Putamen (tissue), 1 donor: ENCODE data around the gene TPM1.
"Not testable (repeated sequence)": the region's sequence is repeated elsewhere in the genome, so short reads cannot be mapped to it uniquely, and the experiment has no call there.

Source experiments
- DNase-seq: peaks from one replicate; pipeline ENCODE4 v3.0.0-alpha.2; 2016; ENCODE audit warnings: low spot score

TPM1 gene

GRCh38 chr15:63041974-63042876, at the start of gene TPM1:
Gene TPM1 (plus strand): TSS chr15:63042747. CDS start chr15:63042830, 83 bp downstream.
- DNase-seq = peak; percentile 30

- no peak for DNase-seq
Observed at GRCh38 chr15:62993066-62993465, 49.5 kb upstream of the TPM1 start.

GRCh38 chr15:62993632-62994031, 48.9 kb upstream of the TPM1 start:
- DNase-seq = not testable (repeated sequence)

- no peak for DNase-seq
Observed at GRCh38 chr15:62994439-62994838, 48.1 kb upstream of the TPM1 start.

GRCh38 chr15:62994975-62995681, 47.4 kb upstream of the TPM1 start:
- no peak for DNase-seq

- DNase-seq = no peak
Observed at GRCh38 chr15:62997441-62997840, 45.1 kb upstream of the TPM1 start.

- no peak for DNase-seq
Observed at GRCh38 chr15:62998262-62998890, 44.2 kb upstream of the TPM1 start.

GRCh38 chr15:62999178-62999577, 43.4 kb upstream of the TPM1 start:
- DNase-seq = no peak

GRCh38 chr15:62999923-63000561, 42.5 kb upstream of the TPM1 start:
- DNase-seq = no peak

GRCh38 chr15:63000706-63001105, 41.8 kb upstream of the TPM1 start:
- no peak for DNase-seq

- DNase-seq = no peak
Observed at GRCh38 chr15:63004211-63004610, 38.3 kb upstream of the TPM1 start.

- no peak for DNase-seq
Observed at GRCh38 chr15:63006032-63006878, 36.3 kb upstream of the TPM1 start.

GRCh38 chr15:63008333-63009049, 34.1 kb upstream of the TPM1 start:
- no peak for DNase-seq

GRCh38 chr15:63010386-63010785, 32.2 kb upstream of the TPM1 start:
- DNase-seq = no peak

GRCh38 chr15:63010920-63011693, 31.4 kb upstream of the TPM1 start:
- DNase-seq = no peak

GRCh38 chr15:63012444-63012843, 30.1 kb upstream of the TPM1 start:
- no peak for DNase-seq

- DNase-seq = no peak
Observed at GRCh38 chr15:63013052-63013808, 29.3 kb upstream of the TPM1 start.

GRCh38 chr15:63014578-63014977, 28.0 kb upstream of the TPM1 start:
- no peak for DNase-seq

GRCh38 chr15:63015618-63016017, 26.9 kb upstream of the TPM1 start:
- no peak for DNase-seq
